Mucosa of rectum (tissue), 2 donors: Measurements from ENCODE around the gene IP6K2.
A peak's percentile ranks its signal among the peaks of the same experiment; 100 is the strongest.
"Not testable (repeated sequence)": the region's sequence is repeated elsewhere in the genome, so short reads cannot be mapped to it uniquely, and the experiment has no call there.

Experiments
- H3K27ac ChIP-seq, 2 donors: one replicate each; pipeline ENCODE4 v1.7.0; 2013; ENCODE audit warnings: inconsistent platforms in 2 of 2, low read depth in 2 of 2, low read length in 2 of 2
- H3K27me3 ChIP-seq, 2 donors: one replicate each; pipeline ENCODE4 v1.7.0; 2013; ENCODE audit warnings: low read length in 2 of 2; ENCODE audit not compliant: control insufficient read depth in 2 of 2, insufficient read depth in 2 of 2
- H3K36me3 ChIP-seq, 2 donors: one replicate each; pipeline ENCODE4 v1.7.0; 2013; ENCODE audit warnings: low read length in 2 of 2; ENCODE audit not compliant: control insufficient read depth in 2 of 2, insufficient read depth in 2 of 2
- H3K4me1 ChIP-seq, 2 donors: one replicate each; pipeline ENCODE4 v1.7.0; 2013; ENCODE audit warnings: low read length in 2 of 2, mild to moderate bottlenecking in 1 of 2; ENCODE audit not compliant: control insufficient read depth in 2 of 2, insufficient read depth in 2 of 2
- H3K4me3 ChIP-seq, 2 donors: one replicate each; pipeline ENCODE4 v1.7.0; 2013; ENCODE audit warnings: low read length in 2 of 2
- H3K9ac ChIP-seq, 2 donors: one replicate each; pipeline ENCODE4 v1.7.0; 2013; ENCODE audit warnings: low read length in 2 of 2, low read depth in 1 of 2, mild to moderate bottlenecking in 1 of 2
- H3K9me3 ChIP-seq, 2 donors: one replicate each; pipeline ENCODE4 v1.7.0; 2013; ENCODE audit warnings: low read length in 2 of 2; ENCODE audit not compliant: control insufficient read depth in 2 of 2
- donor health status: healthy.
- donor health status: Normal muscosa, but diverticular disease.

Gene IP6K2

GRCh38 chr3:48733752-48734518 lies 16.9 kb upstream of the IP6K2 start:
- not testable (repeated sequence) for H3K27ac ChIP-seq, H3K4me3 ChIP-seq, H3K9ac ChIP-seq, H3K36me3 ChIP-seq, H3K9me3 ChIP-seq, H3K27me3 ChIP-seq
- peaks cover 18 to 22% of the 10 kb centered on the region in 2 donors for H3K4me1 ChIP-seq

GRCh38 chr3:48727511-48727910 lies 10.5 kb upstream of the IP6K2 start:
- no peaks in the 10 kb centered on the region for H3K36me3 ChIP-seq
- H3K27ac ChIP-seq, result peak overlapping the region; percentile 64 to 69
- H3K4me3 ChIP-seq, result no peak overlapping the region
- H3K9ac ChIP-seq, result no peak overlapping the region
- no peaks in the 10 kb centered on the region for H3K9me3 ChIP-seq
- no peaks in the 10 kb centered on the region for H3K27me3 ChIP-seq
- H3K4me1 ChIP-seq, result peaks cover 17 to 30% of the 10 kb centered on the region in 2 donors

GRCh38 chr3:48725185-48725855 lies 8.3 kb upstream of the IP6K2 start:
- H3K4me1 ChIP-seq, result peaks cover 27 to 44% of the 10 kb centered on the region in 2 donors
- H3K4me3 ChIP-seq, H3K27me3 ChIP-seq, H3K36me3 ChIP-seq, H3K9me3 ChIP-seq, H3K27ac ChIP-seq, H3K9ac ChIP-seq: not testable (repeated sequence)

- Histone ChIP-seq H3K9ac (peak overlapping the region in 1 of 2 donors; percentile 53), H3K4me3 (peak overlapping the region in 1 of 2 donors; percentile 14), H3K27ac (peak overlapping the region; percentile 74 to 92), H3K27me3 (no peaks in the 10 kb centered on the region), H3K4me1 (peaks cover 30 to 53% of the 10 kb centered on the region in 2 donors), H3K9me3 (no peaks in the 10 kb centered on the region), H3K36me3 (no peaks in the 10 kb centered on the region)
These were observed 6.7 kb upstream of the IP6K2 start for GRCh38 chr3:48723725-48724124.

- peak overlapping the region in 1 of 2 donors; percentile 53 for H3K9ac ChIP-seq
- not testable (repeated sequence) for H3K9me3 ChIP-seq, H3K27me3 ChIP-seq, H3K36me3 ChIP-seq
- peaks cover 30 to 50% of the 10 kb centered on the region in 2 donors for H3K4me1 ChIP-seq
- peak overlapping the region; percentile 81 to 92 for H3K27ac ChIP-seq
- H3K4me3 ChIP-seq, result peak overlapping the region; percentile 27 to 32
These were observed 6.3 kb upstream of the IP6K2 start for GRCh38 chr3:48723293-48723692.

GRCh38 chr3:48716508-48716981 lies 476 bp downstream of the IP6K2 start:
- H3K9me3 ChIP-seq, result no peaks in the 10 kb centered on the region
- peaks cover 12 to 13% of the 10 kb centered on the region in 2 donors for H3K36me3 ChIP-seq
- H3K27me3 ChIP-seq, result no peaks in the 10 kb centered on the region
- H3K9ac ChIP-seq, result peak overlapping the region; percentile 98 to 100
- H3K27ac ChIP-seq, result peak overlapping the region; percentile 87 to 94
- H3K4me3 ChIP-seq, result peak overlapping the region; percentile 92 to 99
- H3K4me1 ChIP-seq, result peaks cover 35 to 45% of the 10 kb centered on the region in 2 donors

- no peaks in the 10 kb centered on the region for H3K27me3 ChIP-seq
- H3K36me3 ChIP-seq, result peaks cover 23 to 24% of the 10 kb centered on the region in 2 donors
- H3K9ac ChIP-seq, result peak overlapping the region; percentile 98 to 100
- H3K9me3 ChIP-seq, result no peaks in the 10 kb centered on the region
- H3K4me3 ChIP-seq, result peak overlapping the region; percentile 92 to 99
- peaks cover 27 to 37% of the 10 kb centered on the region in 2 donors for H3K4me1 ChIP-seq
- no peak overlapping the region for H3K27ac ChIP-seq
These were observed 1.7 kb downstream of the IP6K2 start for GRCh38 chr3:48715174-48715800.

- Histone ChIP-seq H3K36me3 (peaks cover 41 to 49% of the 10 kb centered on the region in 2 donors), H3K4me3 (no peak overlapping the region), H3K9me3 (no peaks in the 10 kb centered on the region), H3K27me3 (no peaks in the 10 kb centered on the region), H3K27ac (no peak overlapping the region), H3K4me1 (peaks cover 23 to 27% of the 10 kb centered on the region in 2 donors), H3K9ac (no peak overlapping the region)
These were observed 5.3 kb downstream of the IP6K2 start for GRCh38 chr3:48711727-48712126.

GRCh38 chr3:48709051-48709461 lies 8.0 kb downstream of the IP6K2 start:
- H3K4me3 ChIP-seq, result no peak overlapping the region
- H3K27ac ChIP-seq, result no peak overlapping the region
- no peaks in the 10 kb centered on the region for H3K27me3 ChIP-seq
- no peak overlapping the region for H3K9ac ChIP-seq
- peaks cover 11 to 20% of the 10 kb centered on the region in 2 donors for H3K4me1 ChIP-seq
- peaks cover 45 to 51% of the 10 kb centered on the region in 2 donors for H3K36me3 ChIP-seq
- no peaks in the 10 kb centered on the region for H3K9me3 ChIP-seq

- Histone ChIP-seq H3K27ac (no peak overlapping the region), H3K4me1 (peaks cover 8 to 18% of the 10 kb centered on the region in 2 donors)
These were observed 8.5 kb downstream of the IP6K2 start for GRCh38 chr3:48708481-48708889.

More at GRCh38 chr3:48708481-48708889, 8.5 kb downstream of the IP6K2 start:
- H3K9me3 ChIP-seq, result no peaks in the 10 kb centered on the region
- H3K9ac ChIP-seq, result no peak overlapping the region
- no peaks in the 10 kb centered on the region for H3K27me3 ChIP-seq
- peaks cover 45 to 51% of the 10 kb centered on the region in 2 donors for H3K36me3 ChIP-seq
- no peak overlapping the region for H3K4me3 ChIP-seq
